ENCODE results near the gene A3GALT2. TPM values are rescaled to one million over a fixed set of nuclear protein-coding genes. Genes with fewer than 3 reads are reported as not detected.

Gene A3GALT2
- polyA plus RNA-seq, 2 of the 4 experiments (the other 2 are of a cell fraction) = not detected

DNA sequence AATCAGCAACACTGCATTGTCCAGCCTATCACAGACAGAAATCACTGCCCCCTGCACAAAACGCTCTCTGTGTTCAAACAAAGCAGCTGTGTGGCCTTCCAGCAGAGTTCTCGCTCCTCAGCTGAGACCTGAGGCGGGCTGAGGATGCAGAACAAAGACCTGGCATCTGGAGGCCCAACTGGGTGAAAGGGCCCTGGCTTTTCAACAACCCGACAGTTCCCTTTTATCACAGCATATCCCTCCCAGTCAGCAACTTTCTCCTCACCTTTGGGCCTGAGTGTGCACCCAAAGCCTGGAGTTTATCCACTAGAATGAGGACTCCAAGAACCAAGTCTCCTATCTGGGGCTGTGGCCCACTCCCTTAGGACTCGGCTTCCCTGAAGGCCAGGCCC lies 42.6 kb upstream of the A3GALT2 start:
- TF ChIP-seq ZC3H11A (IDR thresholded peaks at IDR 0.05) (no peak), FOSL2 (IDR thresholded peaks at IDR 0.05) (no peak), FOSL2 (CRISPR knock-in tag; IDR thresholded peaks at IDR 0.05) (no peak), FOXS1 (CRISPR knock-in tag; IDR thresholded peaks at IDR 0.05) (no peak), CTCF (IDR thresholded peaks at IDR 0.05) (no peak), MYC (IDR thresholded peaks at IDR 0.05; ENCODE audit: borderline replicate concordance, low read length) (no peak), NFE2L2 (conservative IDR thresholded peaks at IDR 0.05; ENCODE audit: low read length) (no peak), CHD2 (IDR thresholded peaks at IDR 0.05; ENCODE audit: low read length, partially characterized antibody) (no peak), HOXB13 (CRISPR knock-in tag; IDR thresholded peaks at IDR 0.05; ENCODE audit: low read depth) (no peak), E2F6 (IDR thresholded peaks at IDR 0.05; ENCODE audit: borderline replicate concordance, low read depth) (no peak), KDM5A (IDR thresholded peaks at IDR 0.05) (no peak), ESRRA (IDR thresholded peaks at IDR 0.05; ENCODE audit: borderline replicate concordance, low read length) (no peak), RFX5 (IDR thresholded peaks at IDR 0.05) (no peak), ZNF302 (CRISPR knock-in tag; IDR thresholded peaks at IDR 0.05) (no peak), NR3C1 (IDR thresholded peaks at IDR 0.05) (no peak), KDM1A (IDR thresholded peaks at IDR 0.05; ENCODE audit: low read depth) (no peak), USF2 (IDR thresholded peaks at IDR 0.05) (no peak)
- no peak for FAIRE-seq
- no peak for ATAC-seq
- WGBS (ENCODE audit: missing lambda C conversion rate) = 78% methylated on average over 3 of the region's 5 CpGs
- POLR2A ChIA-PET = no interaction called here
- CTCF ChIA-PET = interaction anchor here (0.9 to 13.0 kb wide), 2 partner anchors 21 to 67 kb away, joined by 3 to 162 read pairs; no protein-coding TSS in a partner anchor
- no peak for DNase-seq (ENCODE audit: low read depth in 1 of 2, low spot score in 1 of 2)
- no peak overlapping the region for H3K4me2 ChIP-seq
- no peak overlapping the region for H3K27ac ChIP-seq
- H3K4me3 ChIP-seq = no peak overlapping the region
- no peaks in the 10 kb centered on the region for H3K9me3 ChIP-seq
- no peaks in the 10 kb centered on the region for H3K4me1 ChIP-seq

DNA sequence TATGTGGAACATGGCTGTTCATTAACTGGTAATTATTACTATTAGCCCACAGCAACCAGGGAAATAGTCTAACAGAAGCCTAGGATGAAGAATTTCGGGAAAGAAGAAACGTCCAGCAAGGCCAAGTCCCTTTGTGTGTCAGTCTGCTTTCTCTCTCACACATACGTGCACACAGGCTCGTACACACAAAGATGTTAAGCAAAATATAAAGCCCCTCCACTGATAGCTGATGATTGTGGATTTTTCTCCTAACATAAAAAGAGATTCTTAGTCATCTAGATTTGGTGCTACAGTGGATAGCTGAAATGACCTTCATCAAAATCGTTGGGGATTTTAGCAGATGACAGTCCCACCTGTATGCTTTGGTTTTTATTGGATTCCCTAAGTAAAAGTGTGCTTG lies 42.1 kb upstream of the A3GALT2 start:
- H3K9me3 ChIP-seq = no peaks in the 10 kb centered on the region
- TF ChIP-seq RAD21 (conservative IDR thresholded peaks at IDR 0.05 in 1 of 2, IDR thresholded peaks at IDR 0.05 in 1 of 2) (no peak), JUN (IDR thresholded peaks at IDR 0.05) (no peak), BHLHE40 (IDR thresholded peaks at IDR 0.05; ENCODE audit: low read depth, low read length) (no peak), CHD4 (IDR thresholded peaks at IDR 0.05; ENCODE audit: borderline replicate concordance) (no peak), PBX3 (IDR thresholded peaks at IDR 0.05) (no peak), ESRRA (IDR thresholded peaks at IDR 0.05; ENCODE audit: borderline replicate concordance, low read length) (no peak), KDM5A (IDR thresholded peaks at IDR 0.05) (no peak)
- H3K4me2 ChIP-seq = no peak overlapping the region
- ChIA-PET POLR2A (no interaction called here), CTCF (interaction anchor here (0.9 to 13.0 kb wide), 2 partner anchors 21 to 67 kb away, joined by 3 to 162 read pairs; no protein-coding TSS in a partner anchor)
- DNase-seq (ENCODE audit: low read depth in 1 of 2, low spot score in 1 of 2) (no peak), ATAC-seq (no peak), FAIRE-seq (no peak)
- H3K27ac ChIP-seq = no peak overlapping the region
- WGBS (ENCODE audit: missing lambda C conversion rate) = 75% methylated on average over 5 of the region's 5 CpGs
- no peaks in the 10 kb centered on the region for H3K4me1 ChIP-seq
- H3K4me3 ChIP-seq = no peak overlapping the region

All from A549 (cell line).